C4-2B (cell line): ENCODE measurements around the gene PFKL.
"Not testable (repeated sequence)": the region's sequence is repeated elsewhere in the genome, so short reads cannot be mapped to it uniquely, and the experiment has no call there.

ENCODE experiments used
- H3K27ac ChIP-seq: fragments of 450-650 bp; 2 replicates; pipeline ENCODE4 v1.5.1; 2017
- ZFX ChIP-seq: fragments of 450-650 bp; IDR thresholded peaks from 2 replicates; pipeline ENCODE4 v1.6.1; 2017
- TF ChIP-seq, protein P1 (sequence below): fragments of 450-650 bp; conservative IDR thresholded peaks from 2 replicates; pipeline ENCODE4 v1.5.1; 2017; ENCODE audit warnings: mild to moderate bottlenecking

The PFKL gene

DNA sequence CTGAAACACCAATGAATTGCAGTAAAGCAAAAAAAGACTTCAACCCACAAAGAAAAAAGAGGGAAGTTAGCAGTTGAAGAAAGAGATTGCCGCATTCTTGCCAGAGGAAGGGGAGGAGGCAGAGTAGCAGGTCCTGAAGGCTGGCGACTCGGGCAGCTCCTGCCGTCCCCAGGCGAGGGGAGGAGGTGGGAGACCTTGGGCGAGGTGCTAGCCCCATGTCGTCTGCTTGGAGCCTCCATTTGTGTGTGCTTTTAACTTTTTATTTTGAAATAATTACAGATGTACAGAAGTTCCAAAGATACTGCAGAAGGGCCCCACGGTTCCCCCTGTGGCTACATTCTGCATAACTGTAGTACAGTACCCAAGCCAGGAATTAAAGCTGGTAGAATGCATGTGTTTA lies 60.3 kb downstream of the PFKL start:
- TF ChIP-seq, protein P1, sequence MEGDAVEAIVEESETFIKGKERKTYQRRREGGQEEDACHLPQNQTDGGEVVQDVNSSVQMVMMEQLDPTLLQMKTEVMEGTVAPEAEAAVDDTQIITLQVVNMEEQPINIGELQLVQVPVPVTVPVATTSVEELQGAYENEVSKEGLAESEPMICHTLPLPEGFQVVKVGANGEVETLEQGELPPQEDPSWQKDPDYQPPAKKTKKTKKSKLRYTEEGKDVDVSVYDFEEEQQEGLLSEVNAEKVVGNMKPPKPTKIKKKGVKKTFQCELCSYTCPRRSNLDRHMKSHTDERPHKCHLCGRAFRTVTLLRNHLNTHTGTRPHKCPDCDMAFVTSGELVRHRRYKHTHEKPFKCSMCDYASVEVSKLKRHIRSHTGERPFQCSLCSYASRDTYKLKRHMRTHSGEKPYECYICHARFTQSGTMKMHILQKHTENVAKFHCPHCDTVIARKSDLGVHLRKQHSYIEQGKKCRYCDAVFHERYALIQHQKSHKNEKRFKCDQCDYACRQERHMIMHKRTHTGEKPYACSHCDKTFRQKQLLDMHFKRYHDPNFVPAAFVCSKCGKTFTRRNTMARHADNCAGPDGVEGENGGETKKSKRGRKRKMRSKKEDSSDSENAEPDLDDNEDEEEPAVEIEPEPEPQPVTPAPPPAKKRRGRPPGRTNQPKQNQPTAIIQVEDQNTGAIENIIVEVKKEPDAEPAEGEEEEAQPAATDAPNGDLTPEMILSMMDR: no peak
- no peak for TF ChIP-seq ZFX

DNA sequence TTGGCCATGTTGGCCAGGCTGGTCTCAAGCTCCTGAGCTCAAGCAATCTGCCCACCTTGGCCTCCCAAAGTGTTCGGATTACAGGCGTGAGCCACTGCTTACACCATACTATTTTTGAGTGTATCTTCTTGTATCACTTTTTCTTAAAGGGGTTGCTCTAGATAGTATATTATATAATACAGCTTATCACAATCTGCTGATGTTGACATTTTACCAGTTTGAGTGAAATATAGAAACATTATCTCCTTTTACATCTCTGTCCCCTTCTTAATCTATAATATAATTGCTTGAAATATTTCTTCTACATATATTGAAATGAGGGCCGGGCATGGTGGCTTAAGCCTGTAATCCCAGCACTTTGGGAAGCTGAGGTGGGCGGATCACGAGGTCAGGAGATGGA lies 62.0 kb downstream of the PFKL start:
- H3K27ac ChIP-seq: not testable (repeated sequence)

More for the DNA sequence above, 60.3 kb downstream of the PFKL start:
- no peak overlapping the region for H3K27ac ChIP-seq

DNA sequence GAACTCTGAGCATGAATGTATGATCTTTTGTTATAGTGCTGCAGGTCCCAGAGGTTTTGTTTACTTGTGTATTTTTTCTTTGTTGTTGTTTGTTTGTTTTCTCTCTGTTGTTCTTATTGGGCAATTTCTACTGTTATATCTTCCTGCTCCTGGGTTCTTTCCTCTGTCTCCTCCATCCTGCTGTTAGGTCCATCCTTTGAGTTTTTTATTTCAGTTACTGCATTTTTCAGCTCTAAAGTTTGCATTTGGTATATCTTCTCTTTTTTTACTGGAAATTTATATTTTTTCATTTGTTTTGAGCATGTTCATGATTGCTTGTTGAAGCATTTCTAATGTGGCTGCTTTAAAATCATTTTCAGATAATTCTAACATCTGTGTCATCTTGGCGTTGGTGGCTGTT lies 63.4 kb downstream of the PFKL start:
- TF ChIP-seq, protein P1: no peak
- TF ChIP-seq ZFX: no peak
- H3K27ac ChIP-seq: no peak overlapping the region

DNA sequence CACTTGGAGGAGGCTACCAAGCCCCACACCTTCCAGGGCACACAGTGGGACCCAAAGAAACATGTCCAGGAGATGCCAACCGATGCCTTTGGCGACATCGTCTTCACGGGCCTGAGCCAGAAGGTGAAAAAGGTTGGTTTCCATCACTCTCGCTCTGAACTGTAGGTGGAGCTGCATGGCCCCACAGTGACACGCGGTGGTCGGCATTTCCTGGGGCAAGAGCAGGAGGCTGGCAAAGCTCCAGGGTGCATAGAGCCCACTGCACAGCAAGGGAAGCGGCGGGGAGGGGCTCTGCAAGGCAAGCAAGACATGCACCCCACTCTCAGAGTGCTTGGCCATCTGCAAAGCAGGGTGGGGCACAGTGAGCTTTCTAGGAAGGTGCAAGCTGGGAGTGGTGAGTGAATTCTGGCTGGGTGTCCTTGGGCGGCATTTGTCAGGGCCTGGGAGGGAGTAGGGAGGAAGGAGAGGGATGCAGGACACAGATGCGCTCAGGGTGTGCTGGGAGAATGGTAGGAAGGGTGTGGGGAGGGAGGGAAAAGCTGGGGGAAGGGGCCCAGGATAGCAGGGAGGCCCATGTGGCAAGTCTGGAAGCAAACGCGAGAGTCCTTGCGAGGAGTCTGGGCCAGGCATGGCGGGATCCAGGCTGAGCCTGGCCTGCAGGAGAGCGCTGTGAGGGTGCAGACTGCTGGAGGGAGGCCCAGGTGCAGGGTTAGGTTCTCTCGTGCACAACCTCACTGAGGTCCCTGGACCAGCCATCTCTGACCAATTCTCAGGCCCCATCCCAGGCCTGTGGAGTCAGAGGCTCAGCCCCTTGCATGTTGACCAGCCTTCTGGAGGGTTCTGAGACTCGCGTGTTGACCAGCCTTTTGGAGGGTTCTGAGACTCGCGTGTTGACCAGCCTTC lies 64.5 kb downstream of the PFKL start:
- H3K27ac ChIP-seq: no peak overlapping the region
- no peak for TF ChIP-seq ZFX

DNA sequence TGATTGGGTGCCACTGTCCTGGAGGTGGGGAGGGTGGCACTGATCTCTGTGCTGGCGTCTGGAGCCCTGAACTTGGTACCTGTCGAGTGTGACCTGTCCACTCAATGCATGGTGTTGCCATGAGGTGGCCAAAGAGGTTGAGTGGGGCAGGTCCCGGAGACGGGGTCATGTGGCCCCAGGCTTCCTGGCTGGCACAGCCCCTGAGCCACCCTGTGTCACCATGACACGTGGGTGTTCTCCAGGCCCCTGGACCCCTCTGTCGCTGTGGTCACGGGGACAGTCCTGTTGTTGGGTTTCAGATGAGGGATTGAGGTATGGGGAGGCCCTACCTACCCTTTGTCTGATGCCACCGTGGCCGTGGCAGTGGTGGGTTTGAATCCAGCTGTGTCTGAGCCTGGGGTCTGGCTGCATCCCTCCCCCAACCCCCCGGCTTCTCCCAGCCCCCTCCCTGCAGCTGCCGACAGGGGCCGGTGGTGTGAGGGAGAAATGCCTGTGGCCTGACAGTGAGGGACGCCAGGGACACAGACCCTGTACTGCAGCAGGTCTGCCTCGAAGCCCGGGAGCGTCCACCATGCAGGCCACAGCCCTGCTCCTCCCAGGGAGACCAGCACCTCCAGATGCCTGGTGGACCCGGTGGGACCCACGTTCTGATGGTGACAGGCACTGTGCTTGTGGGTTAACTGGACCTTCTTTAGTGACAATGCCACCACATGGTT lies 65.6 kb downstream of the PFKL start:
- H3K27ac ChIP-seq: no peak overlapping the region
- TF ChIP-seq ZFX: no peak
- TF ChIP-seq, protein P1: no peak

DNA sequence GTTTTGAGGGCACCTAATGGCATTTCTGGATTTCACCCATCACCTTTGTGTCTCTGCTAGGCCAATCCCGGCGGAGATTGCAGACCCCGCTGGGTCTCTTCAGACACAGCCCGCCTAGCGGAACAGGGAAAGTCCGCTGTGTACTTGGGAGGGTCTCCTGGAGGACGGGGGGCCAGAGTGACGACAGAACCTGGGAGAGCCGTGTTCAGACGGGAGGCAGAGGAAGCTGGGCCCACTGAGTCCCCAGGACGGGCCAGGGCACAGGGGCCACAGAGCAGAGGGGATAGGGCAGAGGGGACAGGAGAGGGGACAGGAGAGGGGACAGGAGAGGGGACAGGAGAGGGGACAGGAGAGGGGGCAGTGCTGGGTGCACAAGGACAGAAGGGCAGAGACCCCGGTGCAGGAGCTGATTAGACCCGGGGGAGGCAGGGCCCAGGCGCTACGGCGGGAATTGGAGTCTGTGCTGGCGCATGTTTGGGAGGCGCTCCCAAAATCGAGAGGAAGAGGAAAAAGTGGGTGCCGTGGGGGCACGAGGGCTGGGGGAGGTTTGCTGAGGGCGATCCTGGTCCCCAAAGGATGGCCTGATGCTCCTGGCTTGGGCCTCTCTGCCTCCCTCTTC lies 66.2 kb downstream of the PFKL start:
- no peak overlapping the region for H3K27ac ChIP-seq

DNA sequence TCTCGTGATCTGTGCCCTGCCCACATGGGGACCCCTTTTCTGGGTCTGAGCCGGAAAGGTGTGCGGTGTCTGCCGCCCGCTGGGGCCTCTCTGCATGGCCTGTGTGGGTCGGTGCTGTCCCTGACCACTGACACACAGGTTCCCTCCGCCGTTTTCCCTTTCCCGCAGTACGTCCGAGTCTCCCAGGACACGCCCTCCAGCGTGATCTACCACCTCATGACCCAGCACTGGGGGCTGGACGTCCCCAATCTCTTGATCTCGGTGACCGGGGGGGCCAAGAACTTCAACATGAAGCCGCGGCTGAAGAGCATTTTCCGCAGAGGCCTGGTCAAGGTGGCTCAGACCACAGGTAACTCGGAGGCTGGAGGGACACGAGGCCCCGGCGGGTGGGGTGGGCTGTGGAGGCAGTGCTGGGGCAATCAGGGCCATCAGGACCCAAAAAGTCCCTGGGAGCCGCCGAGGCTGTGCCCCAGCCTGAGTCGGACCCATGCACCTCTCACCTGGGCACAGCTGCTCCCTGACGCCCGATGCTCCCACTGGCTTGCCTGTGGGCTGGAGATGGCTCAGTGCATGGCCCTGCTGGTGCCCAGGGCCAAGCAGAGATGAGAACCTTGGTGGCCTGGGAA lies 66.8 kb downstream of the PFKL start:
- TF ChIP-seq, protein P1: no peak
- no peak for TF ChIP-seq ZFX
- no peak overlapping the region for H3K27ac ChIP-seq

More for the DNA sequence above, 66.2 kb downstream of the PFKL start:
- no peak for TF ChIP-seq ZFX
- TF ChIP-seq, protein P1: no peak
